ENCODE data around the gene CC2D1B. TPM values are rescaled to one million over a fixed set of nuclear protein-coding genes. Genes with fewer than 3 reads are reported as not detected.

Gene CC2D1B
- polyA plus RNA-seq, 1 donor from 2014 or later: 20.1 TPM

DNA sequence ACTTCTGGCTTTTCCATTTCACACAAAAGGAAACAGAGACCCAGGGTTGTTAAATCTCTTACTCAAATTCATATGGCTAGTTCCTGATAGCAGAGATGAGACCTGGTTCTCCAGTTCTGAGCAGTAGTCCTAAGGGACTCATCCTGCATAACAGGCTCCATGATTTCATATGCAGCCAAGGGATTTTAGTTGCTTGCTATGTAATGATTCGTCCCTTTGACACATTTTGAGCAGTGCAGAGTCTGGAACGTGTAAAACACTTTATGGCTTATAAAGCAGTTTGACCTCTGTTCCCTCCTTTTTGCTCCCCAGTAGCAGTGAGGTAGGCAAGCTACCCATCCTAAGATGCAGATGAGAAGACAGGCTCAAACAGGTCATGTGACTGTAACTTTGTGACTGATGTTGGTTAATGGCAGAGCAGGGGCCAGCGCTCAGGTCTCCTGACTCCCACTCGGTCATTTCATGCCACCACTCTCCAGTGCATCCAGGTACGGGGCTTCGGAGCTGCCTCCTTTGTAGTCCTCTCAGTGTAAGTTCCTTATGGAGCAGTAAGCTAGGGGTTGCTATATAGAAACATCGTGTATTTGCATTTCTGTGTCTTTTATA, 24.2 kb downstream of the CC2D1B start:
- Histone ChIP-seq H2AFZ (ENCODE audit: low read depth, low read length) (no peak overlapping the region), H3K4me2 (ENCODE audit: low read length) (no peak overlapping the region), H4K20me1 (ENCODE audit: insufficient read depth) (no peaks in the 10 kb centered on the region), H3K4me3 (ENCODE audit: low read length) (no peak overlapping the region), H3K9me3 (ENCODE audit: low read length) (no peaks in the 10 kb centered on the region), H3K79me2 (replicated peaks; ENCODE audit: insufficient read depth, low read length) (no peaks in the 10 kb centered on the region), H3K9ac (ENCODE audit: low read length) (no peak overlapping the region), H3K36me3 (ENCODE audit: insufficient read depth, low read length) (no peaks in the 10 kb centered on the region), H3K27ac (ENCODE audit: low read length) (no peak overlapping the region), H3F3A (ENCODE audit: insufficient read depth, low read length, poor library complexity, severe bottlenecking) (no peaks in the 10 kb centered on the region), H3K27me3 (ENCODE audit: insufficient read depth, low read depth, low read length) (no peaks in the 10 kb centered on the region), H3K9me2 (ENCODE audit: insufficient read depth, low read length) (no peaks in the 10 kb centered on the region)
- TF ChIP-seq, protein P1, sequence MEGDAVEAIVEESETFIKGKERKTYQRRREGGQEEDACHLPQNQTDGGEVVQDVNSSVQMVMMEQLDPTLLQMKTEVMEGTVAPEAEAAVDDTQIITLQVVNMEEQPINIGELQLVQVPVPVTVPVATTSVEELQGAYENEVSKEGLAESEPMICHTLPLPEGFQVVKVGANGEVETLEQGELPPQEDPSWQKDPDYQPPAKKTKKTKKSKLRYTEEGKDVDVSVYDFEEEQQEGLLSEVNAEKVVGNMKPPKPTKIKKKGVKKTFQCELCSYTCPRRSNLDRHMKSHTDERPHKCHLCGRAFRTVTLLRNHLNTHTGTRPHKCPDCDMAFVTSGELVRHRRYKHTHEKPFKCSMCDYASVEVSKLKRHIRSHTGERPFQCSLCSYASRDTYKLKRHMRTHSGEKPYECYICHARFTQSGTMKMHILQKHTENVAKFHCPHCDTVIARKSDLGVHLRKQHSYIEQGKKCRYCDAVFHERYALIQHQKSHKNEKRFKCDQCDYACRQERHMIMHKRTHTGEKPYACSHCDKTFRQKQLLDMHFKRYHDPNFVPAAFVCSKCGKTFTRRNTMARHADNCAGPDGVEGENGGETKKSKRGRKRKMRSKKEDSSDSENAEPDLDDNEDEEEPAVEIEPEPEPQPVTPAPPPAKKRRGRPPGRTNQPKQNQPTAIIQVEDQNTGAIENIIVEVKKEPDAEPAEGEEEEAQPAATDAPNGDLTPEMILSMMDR (IDR thresholded peaks at IDR 0.05; ENCODE audit: poor library complexity, severe bottlenecking): no peak
- no peak for TF ChIP-seq MXI1 (conservative IDR thresholded peaks at IDR 0.05; ENCODE audit: poor library complexity, severe bottlenecking)
- TF ChIP-seq, protein P2, sequence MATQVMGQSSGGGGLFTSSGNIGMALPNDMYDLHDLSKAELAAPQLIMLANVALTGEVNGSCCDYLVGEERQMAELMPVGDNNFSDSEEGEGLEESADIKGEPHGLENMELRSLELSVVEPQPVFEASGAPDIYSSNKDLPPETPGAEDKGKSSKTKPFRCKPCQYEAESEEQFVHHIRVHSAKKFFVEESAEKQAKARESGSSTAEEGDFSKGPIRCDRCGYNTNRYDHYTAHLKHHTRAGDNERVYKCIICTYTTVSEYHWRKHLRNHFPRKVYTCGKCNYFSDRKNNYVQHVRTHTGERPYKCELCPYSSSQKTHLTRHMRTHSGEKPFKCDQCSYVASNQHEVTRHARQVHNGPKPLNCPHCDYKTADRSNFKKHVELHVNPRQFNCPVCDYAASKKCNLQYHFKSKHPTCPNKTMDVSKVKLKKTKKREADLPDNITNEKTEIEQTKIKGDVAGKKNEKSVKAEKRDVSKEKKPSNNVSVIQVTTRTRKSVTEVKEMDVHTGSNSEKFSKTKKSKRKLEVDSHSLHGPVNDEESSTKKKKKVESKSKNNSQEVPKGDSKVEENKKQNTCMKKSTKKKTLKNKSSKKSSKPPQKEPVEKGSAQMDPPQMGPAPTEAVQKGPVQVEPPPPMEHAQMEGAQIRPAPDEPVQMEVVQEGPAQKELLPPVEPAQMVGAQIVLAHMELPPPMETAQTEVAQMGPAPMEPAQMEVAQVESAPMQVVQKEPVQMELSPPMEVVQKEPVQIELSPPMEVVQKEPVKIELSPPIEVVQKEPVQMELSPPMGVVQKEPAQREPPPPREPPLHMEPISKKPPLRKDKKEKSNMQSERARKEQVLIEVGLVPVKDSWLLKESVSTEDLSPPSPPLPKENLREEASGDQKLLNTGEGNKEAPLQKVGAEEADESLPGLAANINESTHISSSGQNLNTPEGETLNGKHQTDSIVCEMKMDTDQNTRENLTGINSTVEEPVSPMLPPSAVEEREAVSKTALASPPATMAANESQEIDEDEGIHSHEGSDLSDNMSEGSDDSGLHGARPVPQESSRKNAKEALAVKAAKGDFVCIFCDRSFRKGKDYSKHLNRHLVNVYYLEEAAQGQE (IDR thresholded peaks at IDR 0.05; ENCODE audit: borderline replicate concordance): no peak
- TF ChIP-seq EP300 (conservative IDR thresholded peaks at IDR 0.05; ENCODE audit: poor library complexity, severe bottlenecking): no peak
- TF ChIP-seq POLR2AphosphoS5 (IDR thresholded peaks at IDR 0.05): no peak
- TF ChIP-seq SMC3 (conservative IDR thresholded peaks at IDR 0.05; ENCODE audit: poor library complexity): no peak
- TF ChIP-seq EZH2 (IDR thresholded peaks at IDR 0.05; ENCODE audit: borderline replicate concordance, insufficient read depth, low read length, poor library complexity, severe bottlenecking): no peak

DNA sequence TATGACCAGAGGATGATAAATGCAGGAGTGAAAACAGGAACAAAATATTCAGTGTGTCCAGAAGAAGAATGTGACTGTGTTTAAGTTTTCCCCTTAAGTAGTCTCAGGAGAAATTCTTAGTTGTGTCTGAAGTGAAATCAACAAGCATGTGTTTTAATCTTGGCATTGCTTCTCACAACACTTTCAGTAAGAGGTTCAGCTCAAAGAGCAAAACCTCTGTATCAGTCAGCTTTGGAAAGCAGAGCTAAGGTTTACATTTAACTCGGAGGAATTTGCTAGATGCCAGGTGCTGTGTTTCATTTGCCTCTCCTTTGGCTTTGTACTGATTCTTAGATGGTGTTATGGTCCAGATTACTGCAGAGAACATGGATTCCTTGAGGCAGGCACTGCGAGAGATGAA, 28.6 kb downstream of the CC2D1B start:
- Histone ChIP-seq H3K27me3 (ENCODE audit: insufficient read depth, low read depth, low read length) (no peaks in the 10 kb centered on the region), H3K27ac (ENCODE audit: low read length) (no peak overlapping the region), H3F3A (ENCODE audit: insufficient read depth, low read length, poor library complexity, severe bottlenecking) (no peaks in the 10 kb centered on the region), H4K20me1 (ENCODE audit: insufficient read depth) (no peaks in the 10 kb centered on the region), H3K4me2 (ENCODE audit: low read length) (no peak overlapping the region), H3K9me3 (ENCODE audit: low read length) (no peaks in the 10 kb centered on the region), H3K9ac (ENCODE audit: low read length) (no peak overlapping the region), H3K36me3 (ENCODE audit: insufficient read depth, low read length) (no peaks in the 10 kb centered on the region), H2AFZ (ENCODE audit: low read depth, low read length) (no peak overlapping the region), H3K9me2 (ENCODE audit: insufficient read depth, low read length) (no peaks in the 10 kb centered on the region), H3K79me2 (replicated peaks; ENCODE audit: insufficient read depth, low read length) (no peaks in the 10 kb centered on the region), H3K4me3 (ENCODE audit: low read length) (no peak overlapping the region)
- TF ChIP-seq POLR2AphosphoS5 (IDR thresholded peaks at IDR 0.05) (no peak), EZH2 (IDR thresholded peaks at IDR 0.05; ENCODE audit: borderline replicate concordance, insufficient read depth, low read length, poor library complexity, severe bottlenecking) (no peak), RAD21 (conservative IDR thresholded peaks at IDR 0.05) (no peak), SMC3 (conservative IDR thresholded peaks at IDR 0.05; ENCODE audit: poor library complexity) (no peak), TAF1 (IDR thresholded peaks at IDR 0.05; ENCODE audit: low read depth) (no peak), MXI1 (conservative IDR thresholded peaks at IDR 0.05; ENCODE audit: poor library complexity, severe bottlenecking) (no peak), EP300 (conservative IDR thresholded peaks at IDR 0.05; ENCODE audit: poor library complexity, severe bottlenecking) (no peak)
- TF ChIP-seq, protein P1 (IDR thresholded peaks at IDR 0.05; ENCODE audit: poor library complexity, severe bottlenecking): no peak
- TF ChIP-seq, protein P2 (IDR thresholded peaks at IDR 0.05; ENCODE audit: borderline replicate concordance): no peak

Data from neural cell (in vitro differentiated cells).